Dermis blood vessel endothelial cell (primary cell): ENCODE measurements around the gene HDAC4. TPM values are rescaled to one million over a fixed set of nuclear protein-coding genes. Genes with fewer than 3 reads are reported as not detected.

Source experiments
- DNase-seq: peaks from one replicate; pipeline ENCODE4 v3.0.0; 2010
- total RNA-seq: library from RNA; depleted of rRNA; stranded (reverse); fragments of >200 nt; gene quantifications from 2 replicates; pipeline ENCODE4 v1.2.3, GENCODE V29; 2014

The HDAC4 gene
- total RNA-seq, 1 donor from 2014 or later: 17.4 TPM

DNA sequence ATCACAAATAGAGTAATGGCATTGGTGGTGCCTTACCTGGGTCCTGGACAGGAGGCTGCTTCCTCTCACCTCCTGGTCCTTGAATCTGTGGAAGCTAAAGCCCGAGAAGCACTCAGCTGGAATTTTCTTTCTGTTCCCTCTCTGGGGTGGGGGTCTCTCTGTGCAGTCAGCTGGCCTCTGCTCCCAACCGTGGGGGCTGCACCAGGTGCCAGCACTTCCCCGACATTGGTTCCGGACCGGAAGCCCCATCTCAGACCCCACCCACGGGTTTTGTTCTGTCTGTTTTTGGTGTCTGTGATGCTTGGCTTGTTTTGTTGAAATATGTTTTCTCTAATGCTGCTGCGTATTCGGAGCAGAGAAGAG, 398.2 kb downstream of the HDAC4 start:
- no peak for DNase-seq

DNA sequence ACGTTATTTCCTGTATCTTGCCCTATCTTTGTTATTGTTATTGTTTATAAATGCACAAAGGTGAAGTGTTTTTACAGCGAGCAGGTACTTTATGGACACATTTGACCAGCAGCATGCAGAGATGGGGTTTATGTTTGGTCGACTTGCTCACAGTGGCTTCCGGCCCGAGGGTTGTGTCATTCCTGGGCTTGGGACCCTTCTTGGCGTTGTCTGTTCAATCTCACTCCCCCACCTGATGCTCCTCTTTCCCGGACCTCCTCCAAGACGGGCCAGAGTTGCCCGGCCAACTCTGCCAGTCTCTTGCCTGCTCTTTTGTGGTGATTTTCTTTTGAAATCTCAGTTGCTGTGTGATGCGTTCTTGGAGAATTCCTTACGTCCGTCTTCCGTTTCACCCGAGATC, 399.0 kb downstream of the HDAC4 start:
- DNase-seq: no peak

DNA sequence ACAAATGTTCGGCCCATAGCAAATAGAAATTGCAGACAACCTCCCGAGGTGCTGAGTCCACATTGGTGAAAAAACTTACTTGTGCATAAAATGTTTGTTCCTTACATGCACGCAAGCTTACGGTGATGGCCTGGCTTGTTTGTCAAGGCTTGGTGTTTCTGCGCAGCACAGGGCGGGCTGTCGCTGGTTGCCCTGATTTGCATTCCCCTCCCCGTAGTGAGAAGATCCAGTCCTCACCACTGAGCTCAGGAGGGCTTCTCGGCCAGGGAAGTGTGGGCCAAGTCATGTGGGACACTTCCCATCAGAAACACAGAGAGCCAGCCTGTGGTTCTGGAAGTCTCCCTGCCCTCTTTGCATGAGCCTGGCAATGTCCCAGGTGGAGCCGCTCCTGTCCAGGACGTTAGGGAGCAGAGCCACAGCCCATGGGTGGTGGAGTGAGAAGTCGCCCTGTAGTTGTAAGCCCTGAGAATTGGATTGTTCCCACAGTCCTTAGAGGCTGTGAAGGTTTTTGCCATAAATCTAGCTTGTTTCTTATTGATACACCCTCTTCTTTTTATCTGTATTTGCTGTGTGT, 400.2 kb downstream of the HDAC4 start:
- DNase-seq: no peak

DNA sequence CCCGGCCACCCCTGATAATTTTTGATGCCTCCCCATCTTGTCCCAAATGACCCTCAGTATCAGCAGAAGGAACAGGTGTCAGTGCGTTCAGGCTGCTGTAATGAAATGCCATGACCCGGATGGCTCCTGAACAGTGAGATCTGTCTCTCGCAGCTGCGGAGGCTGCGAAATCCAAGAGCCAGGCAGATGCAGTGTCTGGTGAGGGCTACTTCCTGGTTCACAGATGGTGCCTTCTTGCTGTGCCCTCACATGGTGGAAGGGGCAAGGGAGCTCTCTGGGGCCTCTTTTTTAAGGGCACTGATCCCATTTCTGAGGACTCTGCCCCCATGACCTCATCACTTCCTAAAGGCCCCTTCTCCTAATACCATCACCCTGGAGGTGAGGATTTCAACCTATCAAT, 400.7 kb downstream of the HDAC4 start:
- no peak for DNase-seq

DNA sequence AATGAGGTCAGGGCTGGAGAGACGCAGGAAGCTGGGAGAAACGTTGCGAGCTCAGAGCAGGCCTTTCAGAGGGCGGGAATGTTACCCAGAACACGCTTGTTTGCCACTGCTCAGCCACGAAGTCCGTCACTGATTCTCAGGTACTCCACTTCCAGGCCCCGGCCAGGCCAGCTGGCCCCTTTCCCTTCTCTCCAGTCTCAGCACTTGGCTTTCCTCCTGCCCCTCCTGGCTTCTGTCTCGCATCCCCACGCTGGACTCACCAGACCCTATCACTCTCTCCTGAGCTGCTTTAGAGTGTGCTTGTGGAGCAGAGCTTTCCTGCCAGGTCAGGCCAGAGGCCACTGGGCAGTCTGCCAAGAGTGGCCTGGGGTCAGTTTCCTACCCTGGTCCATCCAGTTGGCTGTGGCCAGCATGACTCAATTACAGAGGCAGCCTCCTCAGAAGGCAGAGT, 401.5 kb downstream of the HDAC4 start:
- DNase-seq: no peak

DNA sequence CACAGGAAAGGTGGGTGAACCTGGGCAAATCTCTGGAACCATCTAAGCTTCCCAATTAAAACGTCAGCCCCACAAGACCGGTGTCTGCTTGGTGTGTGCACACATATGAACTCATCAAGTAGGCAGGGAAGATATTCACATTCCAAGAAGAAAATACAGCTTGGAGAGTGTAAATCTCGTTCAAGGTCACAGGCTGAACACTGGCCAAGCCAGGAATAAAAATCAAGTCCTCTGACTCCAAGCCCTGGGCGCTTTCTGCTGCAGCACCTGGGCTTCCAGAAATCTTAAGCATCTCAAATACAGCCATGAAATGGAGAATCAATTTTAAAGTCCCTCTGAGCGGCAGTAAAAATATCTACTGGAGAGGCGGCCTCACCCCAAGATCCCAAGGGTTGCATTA, 402.0 kb downstream of the HDAC4 start:
- no peak for DNase-seq
